Parathyroid adenoma (tissue), 2 donors: ENCODE data around the gene CCNG2.

Experiments used
- H2AFZ ChIP-seq: fragments of 300-600 bp; sonication (generic); one replicate; pipeline ENCODE4 v1.7.0; 2017; ENCODE audit warnings: antibody characterized with exemption, mild to moderate bottlenecking
- H3K27ac ChIP-seq: fragments of 300-600 bp; sonication (generic); one replicate; pipeline ENCODE4 v1.7.0; 2017
- H3K27me3 ChIP-seq: fragments of 300-600 bp; sonication (generic); one replicate; pipeline ENCODE4 v1.7.0; 2017; ENCODE audit warnings: low read length; ENCODE audit not compliant: control insufficient read depth, insufficient read depth
- H3K36me3 ChIP-seq: fragments of 300-600 bp; sonication (generic); one replicate; pipeline ENCODE4 v1.7.0; 2017; ENCODE audit warnings: low read length; ENCODE audit not compliant: control insufficient read depth, insufficient read depth
- H3K4me1 ChIP-seq: fragments of 300-600 bp; sonication (generic); one replicate; pipeline ENCODE4 v1.7.0; 2017; ENCODE audit warnings: control low read depth
- H3K4me2 ChIP-seq: fragments of 300-600 bp; sonication (generic); one replicate; pipeline ENCODE4 v1.7.0; 2017; ENCODE audit warnings: low read length
- H3K4me3 ChIP-seq: fragments of 300-600 bp; sonication (generic); one replicate; pipeline ENCODE4 v1.7.0; 2017; ENCODE audit warnings: low read depth, low read length
- H3K79me2 ChIP-seq: fragments of 300-600 bp; sonication (generic); one replicate; pipeline ENCODE4 v1.7.0; 2017; ENCODE audit warnings: control low read depth
- H3K9ac ChIP-seq: fragments of 300-600 bp; sonication (generic); one replicate; pipeline ENCODE4 v1.7.0; 2017; ENCODE audit warnings: mild to moderate bottlenecking
- H3K9me3 ChIP-seq: fragments of 300-600 bp; sonication (generic); one replicate; pipeline ENCODE4 v1.7.0; 2017; ENCODE audit warnings: low read length; ENCODE audit not compliant: control insufficient read depth
- TF ChIP-seq, protein P1 (sequence below): fragments of 300-600 bp; sonication (generic); IDR thresholded peaks from one replicate; pipeline ENCODE4 v1.7.0; 2017; ENCODE audit warnings: antibody characterized with exemption, mild to moderate bottlenecking
- donor health status: primary hyperparathyroidism.

The CCNG2 gene

GRCh38 chr4:77125961-77126360, 31.0 kb upstream of the CCNG2 start:
- H3K9ac ChIP-seq = no peak overlapping the region
- no peaks in the 10 kb centered on the region for H3K27me3 ChIP-seq
- no peak overlapping the region for H3K4me2 ChIP-seq
- no peak overlapping the region for H3K27ac ChIP-seq
- no peaks in the 10 kb centered on the region for H3K9me3 ChIP-seq
- H3K4me1 ChIP-seq = no peaks in the 10 kb centered on the region
- no peak overlapping the region for H3K4me3 ChIP-seq
- TF ChIP-seq, protein P1, sequence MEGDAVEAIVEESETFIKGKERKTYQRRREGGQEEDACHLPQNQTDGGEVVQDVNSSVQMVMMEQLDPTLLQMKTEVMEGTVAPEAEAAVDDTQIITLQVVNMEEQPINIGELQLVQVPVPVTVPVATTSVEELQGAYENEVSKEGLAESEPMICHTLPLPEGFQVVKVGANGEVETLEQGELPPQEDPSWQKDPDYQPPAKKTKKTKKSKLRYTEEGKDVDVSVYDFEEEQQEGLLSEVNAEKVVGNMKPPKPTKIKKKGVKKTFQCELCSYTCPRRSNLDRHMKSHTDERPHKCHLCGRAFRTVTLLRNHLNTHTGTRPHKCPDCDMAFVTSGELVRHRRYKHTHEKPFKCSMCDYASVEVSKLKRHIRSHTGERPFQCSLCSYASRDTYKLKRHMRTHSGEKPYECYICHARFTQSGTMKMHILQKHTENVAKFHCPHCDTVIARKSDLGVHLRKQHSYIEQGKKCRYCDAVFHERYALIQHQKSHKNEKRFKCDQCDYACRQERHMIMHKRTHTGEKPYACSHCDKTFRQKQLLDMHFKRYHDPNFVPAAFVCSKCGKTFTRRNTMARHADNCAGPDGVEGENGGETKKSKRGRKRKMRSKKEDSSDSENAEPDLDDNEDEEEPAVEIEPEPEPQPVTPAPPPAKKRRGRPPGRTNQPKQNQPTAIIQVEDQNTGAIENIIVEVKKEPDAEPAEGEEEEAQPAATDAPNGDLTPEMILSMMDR = no peak
- no peak overlapping the region for H2AFZ ChIP-seq
- H3K79me2 ChIP-seq = no peaks in the 10 kb centered on the region
- H3K36me3 ChIP-seq = no peaks in the 10 kb centered on the region

DNA sequence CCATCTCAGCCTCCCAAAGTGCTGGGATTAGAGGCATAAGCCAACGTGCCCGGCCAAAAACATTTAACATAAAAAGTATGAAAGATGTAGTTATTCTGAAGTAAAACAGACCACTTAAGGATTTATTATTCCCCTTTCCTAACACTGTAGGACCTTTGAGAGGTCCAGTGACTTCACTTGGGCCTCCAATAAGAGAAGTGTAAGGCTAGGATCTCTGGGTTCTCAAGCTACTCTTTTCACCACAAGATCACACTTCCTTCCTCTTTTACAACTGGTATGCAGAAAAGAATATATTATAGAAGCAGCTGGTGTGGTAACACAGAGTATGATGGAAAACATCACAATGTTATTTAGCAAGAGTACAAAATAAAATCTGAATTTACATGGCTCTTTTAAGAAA, 30.2 kb upstream of the CCNG2 start:
- H3K9ac ChIP-seq = no peak overlapping the region
- no peak overlapping the region for H3K27ac ChIP-seq
- no peaks in the 10 kb centered on the region for H3K27me3 ChIP-seq
- TF ChIP-seq, protein P1 = no peak
- no peaks in the 10 kb centered on the region for H3K9me3 ChIP-seq
- no peak overlapping the region for H2AFZ ChIP-seq
- H3K4me2 ChIP-seq = no peak overlapping the region
- H3K4me3 ChIP-seq = no peak overlapping the region
- H3K36me3 ChIP-seq = no peaks in the 10 kb centered on the region
- no peaks in the 10 kb centered on the region for H3K79me2 ChIP-seq
- H3K4me1 ChIP-seq = no peaks in the 10 kb centered on the region

- H3K4me1 ChIP-seq = no peaks in the 10 kb centered on the region
- TF ChIP-seq, protein P1 = no peak
- H3K79me2 ChIP-seq = no peaks in the 10 kb centered on the region
- H3K4me3 ChIP-seq = no peak overlapping the region
- H2AFZ ChIP-seq = no peak overlapping the region
- H3K27me3 ChIP-seq = no peaks in the 10 kb centered on the region
- H3K9ac ChIP-seq = no peak overlapping the region
- no peaks in the 10 kb centered on the region for H3K9me3 ChIP-seq
- no peaks in the 10 kb centered on the region for H3K36me3 ChIP-seq
- no peak overlapping the region for H3K4me2 ChIP-seq
- no peak overlapping the region for H3K27ac ChIP-seq
Measured at GRCh38 chr4:77127215-77127614, 29.8 kb upstream of the CCNG2 start.

DNA sequence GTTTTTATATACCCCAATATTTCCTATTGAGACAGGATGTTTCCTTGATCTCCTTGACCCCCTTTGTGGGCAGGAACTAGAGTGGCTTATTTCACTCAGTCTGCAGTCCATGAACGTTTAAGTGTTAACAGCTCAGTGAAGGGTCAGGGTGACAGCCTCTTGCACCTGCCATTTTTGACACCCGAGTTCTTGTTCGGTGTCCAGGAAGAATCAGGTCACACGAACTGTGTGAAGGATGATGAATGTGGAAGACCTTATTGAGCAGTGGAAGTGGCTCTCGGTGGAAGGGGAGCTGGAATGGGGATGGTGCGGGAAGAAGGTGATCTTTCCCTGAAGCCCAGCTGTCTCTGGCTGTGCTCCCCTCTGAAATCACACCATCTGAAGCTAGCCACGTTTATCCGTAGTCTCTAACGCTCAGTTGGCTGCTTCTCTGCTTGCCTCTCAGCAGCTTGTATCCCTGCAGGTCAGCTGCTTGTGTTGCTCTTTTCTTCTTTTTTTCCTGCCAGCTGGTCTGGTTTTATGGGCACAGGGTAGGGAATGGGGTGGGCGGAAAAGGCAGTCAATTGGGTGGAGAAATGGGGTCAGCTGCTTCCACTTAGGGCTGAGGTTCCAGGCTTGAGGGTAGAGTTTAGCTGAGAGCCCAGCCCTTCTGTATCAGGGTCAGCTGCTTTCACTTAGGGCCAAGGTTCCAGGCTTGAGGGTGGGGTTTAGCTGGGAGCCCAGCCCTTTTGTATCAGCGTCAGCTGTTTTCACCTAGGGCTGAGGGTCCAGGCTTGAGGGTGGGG, 29.0 kb upstream of the CCNG2 start:
- Histone ChIP-seq H3K4me1 (no peaks in the 10 kb centered on the region), H3K36me3 (no peaks in the 10 kb centered on the region), H2AFZ (no peak overlapping the region), H3K79me2 (no peaks in the 10 kb centered on the region), H3K27me3 (no peaks in the 10 kb centered on the region), H3K4me2 (no peak overlapping the region), H3K27ac (no peak overlapping the region), H3K9me3 (no peaks in the 10 kb centered on the region), H3K9ac (no peak overlapping the region), H3K4me3 (no peak overlapping the region)
- TF ChIP-seq, protein P1 = no peak
